Spinal cord (tissue), 9 donors: Measurements from ENCODE around the gene LASP1NB.
A peak's percentile ranks its signal among the peaks of the same experiment; 100 is the strongest.

ENCODE experiments used
- DNase-seq, 6 donors: peaks; one replicate each; pipeline versions ENCODE4 v3.0.0 to v3.0.0-alpha.2; 2013 to 2015; ENCODE audit warnings: low spot score in 6 of 6, low read depth in 4 of 6
- H3K27ac ChIP-seq: one replicate; pipeline ENCODE4 v1.5.1; 2013; ENCODE audit warnings: low read depth, low read length, control low read depth
- H3K27me3 ChIP-seq: one replicate; pipeline ENCODE4 v1.6.1; 2013; ENCODE audit warnings: low read length; ENCODE audit not compliant: control insufficient read depth, insufficient read depth
- H3K36me3 ChIP-seq: one replicate; pipeline ENCODE4 v1.6.1; 2013; ENCODE audit warnings: low read length; ENCODE audit not compliant: control insufficient read depth, insufficient read depth
- H3K4me1 ChIP-seq: one replicate; pipeline ENCODE4 v1.6.1; 2013; ENCODE audit warnings: low read length; ENCODE audit not compliant: control insufficient read depth, insufficient read depth
- H3K4me3 ChIP-seq: one replicate; pipeline ENCODE4 v1.5.1; 2013; ENCODE audit warnings: low read depth, low read length, control low read depth
- H3K9me3 ChIP-seq: one replicate; pipeline ENCODE4 v1.6.1; 2013; ENCODE audit warnings: low read length; ENCODE audit not compliant: control insufficient read depth, insufficient read depth
- WGBS: methylation state at CpG from one replicate; pipeline ENCODE4 v1.1.5; 2013; ENCODE audit warnings: missing lambda C conversion rate; ENCODE audit not compliant: insufficient coverage; 5-methylcytosine and 5-hydroxymethylcytosine counted together
- donor health status: healthy.

Gene LASP1NB

GRCh38 chr17:38885728-38886642, 39.4 kb upstream of the LASP1NB start:
- Histone ChIP-seq H3K36me3 (peaks cover 55% of the 10 kb centered on the region), H3K4me1 (peaks cover 80% of the 10 kb centered on the region), H3K9me3 (no peaks in the 10 kb centered on the region), H3K4me3 (no peak overlapping the region), H3K27me3 (no peaks in the 10 kb centered on the region), H3K27ac (peak overlapping the region; percentile 69)
- 1% methylated on average over 8 of the region's 11 CpGs for WGBS
- DNase-seq, result peak in 5 of 6 donors; percentile 79 to 99 (median 88)

- H3K9me3 ChIP-seq, result no peaks in the 10 kb centered on the region
- no peaks in the 10 kb centered on the region for H3K27me3 ChIP-seq
- peaks cover 73% of the 10 kb centered on the region for H3K4me1 ChIP-seq
- peak overlapping the region; percentile 33 for H3K27ac ChIP-seq
- H3K36me3 ChIP-seq, result peaks cover 56% of the 10 kb centered on the region
- 74% methylated on average over 2 of the region's 8 CpGs for WGBS
- no peak overlapping the region for H3K4me3 ChIP-seq
- no peak for DNase-seq
Measured at GRCh38 chr17:38886643-38887010, 38.8 kb upstream of the LASP1NB start.

GRCh38 chr17:38888842-38889241, 36.6 kb upstream of the LASP1NB start:
- Histone ChIP-seq H3K36me3 (peaks cover 64% of the 10 kb centered on the region), H3K27me3 (no peaks in the 10 kb centered on the region), H3K27ac (no peak overlapping the region), H3K9me3 (no peaks in the 10 kb centered on the region), H3K4me3 (no peak overlapping the region), H3K4me1 (peaks cover 58% of the 10 kb centered on the region)
- WGBS, result 84% methylated on average over 8 of the region's 9 CpGs
- DNase-seq, result no peak

- Histone ChIP-seq H3K4me1 (peaks cover 48% of the 10 kb centered on the region), H3K27me3 (no peaks in the 10 kb centered on the region), H3K36me3 (peaks cover 64% of the 10 kb centered on the region), H3K9me3 (no peaks in the 10 kb centered on the region), H3K4me3 (no peak overlapping the region), H3K27ac (no peak overlapping the region)
- 89% methylated on average over 12 of the region's 12 CpGs for WGBS
- no peak for DNase-seq
Measured at GRCh38 chr17:38889745-38890409, 35.5 kb upstream of the LASP1NB start.

- WGBS, result 80% methylated on average over 1 of the region's 8 CpGs
Measured at GRCh38 chr17:38890410-38890746, 35.0 kb upstream of the LASP1NB start.

GRCh38 chr17:38891441-38891840, 34.0 kb upstream of the LASP1NB start:
- no peak overlapping the region for H3K27ac ChIP-seq
- WGBS, result 82% methylated on average over 1 of the region's 8 CpGs
- H3K27me3 ChIP-seq, result no peaks in the 10 kb centered on the region
- DNase-seq, result no peak
- H3K9me3 ChIP-seq, result no peaks in the 10 kb centered on the region
- H3K4me3 ChIP-seq, result no peak overlapping the region
- peaks cover 68% of the 10 kb centered on the region for H3K36me3 ChIP-seq
- H3K4me1 ChIP-seq, result peaks cover 40% of the 10 kb centered on the region

More at GRCh38 chr17:38890410-38890746, 35.0 kb upstream of the LASP1NB start:
- Histone ChIP-seq H3K27ac (no peak overlapping the region), H3K4me1 (peaks cover 43% of the 10 kb centered on the region), H3K4me3 (no peak overlapping the region), H3K9me3 (no peaks in the 10 kb centered on the region), H3K27me3 (no peaks in the 10 kb centered on the region), H3K36me3 (peaks cover 65% of the 10 kb centered on the region)
- DNase-seq, result no peak

GRCh38 chr17:38892083-38892482, 33.3 kb upstream of the LASP1NB start:
- H3K4me1 ChIP-seq, result peaks cover 40% of the 10 kb centered on the region

GRCh38 chr17:38892620-38893019, 32.8 kb upstream of the LASP1NB start:
- no peak for DNase-seq
- H3K4me1 ChIP-seq, result peaks cover 40% of the 10 kb centered on the region
- H3K27ac ChIP-seq, result no peak overlapping the region
- no peaks in the 10 kb centered on the region for H3K9me3 ChIP-seq
- peaks cover 72% of the 10 kb centered on the region for H3K36me3 ChIP-seq
- no peak overlapping the region for H3K4me3 ChIP-seq
- H3K27me3 ChIP-seq, result no peaks in the 10 kb centered on the region
- WGBS, result 89% methylated on average over 8 of the region's 13 CpGs

More at GRCh38 chr17:38892083-38892482, 33.3 kb upstream of the LASP1NB start:
- no peak for DNase-seq
- Histone ChIP-seq H3K4me3 (no peak overlapping the region), H3K9me3 (no peaks in the 10 kb centered on the region), H3K27ac (no peak overlapping the region), H3K36me3 (peaks cover 72% of the 10 kb centered on the region), H3K27me3 (no peaks in the 10 kb centered on the region)
- 87% methylated on average over 3 of the region's 4 CpGs for WGBS

GRCh38 chr17:38893113-38893512, 32.3 kb upstream of the LASP1NB start:
- Histone ChIP-seq H3K4me3 (no peak overlapping the region), H3K9me3 (no peaks in the 10 kb centered on the region), H3K27ac (no peak overlapping the region), H3K27me3 (no peaks in the 10 kb centered on the region), H3K36me3 (peaks cover 72% of the 10 kb centered on the region), H3K4me1 (peaks cover 42% of the 10 kb centered on the region)
- no peak for DNase-seq
- WGBS, result 83% methylated on average over 5 of the region's 5 CpGs
